Lower lobe of right lung (tissue), 2 donors: ENCODE data around the gene DHX40. TPM values are rescaled to one million over a fixed set of nuclear protein-coding genes. Genes with fewer than 3 reads are reported as not detected.
"Not testable (repeated sequence)": the region's sequence is repeated elsewhere in the genome, so short reads cannot be mapped to it uniquely, and the experiment has no call there.

Experiments used
- ATAC-seq, 2 donors: fragments of 200-7000 bp; cut with Tn5 transposase; one replicate each; pipeline ENCODE4 v1.9.1; 2020 to 2022; ENCODE audit warnings: mild to moderate bottlenecking in 2 of 2, moderate library complexity in 2 of 2
- DNase-seq: peaks from one replicate; pipeline ENCODE4 v3.0.0-alpha.2; 2020
- H3K27ac ChIP-seq: fragments of 200-600 bp; one replicate; pipeline ENCODE4 v1.8.0; 2022
- H3K27me3 ChIP-seq: fragments of 200-600 bp; one replicate; pipeline ENCODE4 v1.8.0; 2022; ENCODE audit warnings: low read depth
- H3K36me3 ChIP-seq: fragments of 200-600 bp; one replicate; pipeline ENCODE4 v1.8.0; 2022; ENCODE audit warnings: mild to moderate bottlenecking
- H3K4me1 ChIP-seq: fragments of 200-600 bp; one replicate; pipeline ENCODE4 v1.8.0; 2022
- H3K4me3 ChIP-seq: fragments of 200-600 bp; one replicate; pipeline ENCODE4 v1.8.0; 2022; ENCODE audit warnings: mild to moderate bottlenecking
- H3K9me3 ChIP-seq: fragments of 200-600 bp; one replicate; pipeline ENCODE4 v1.8.0; 2022
- CTCF ChIP-seq: fragments of 200-600 bp; IDR thresholded peaks from one replicate; pipeline ENCODE4 v1.8.0; 2022; ENCODE audit warnings: antibody characterized with exemption, mild to moderate bottlenecking
- intact Hi-C: fragments of 100-400 bp; cut with DNase I; formaldehyde crosslinking; loops from one replicate; pipeline ENCODE4 v1.11.0; 2022
- total RNA-seq: library from RNA; stranded (reverse); fragmentation: NEBNext Ultra II Directional; extraction: Animal tissue kit (Norgen Biotek cat#: 25700); gene quantifications from one replicate; pipeline ENCODE4 v1.2.1, GENCODE V29; 2021
- donor health status: DM: no; HTN: yes; CAD: no; lungs with severe emphysema.

DHX40 gene
- total RNA-seq, 1 donor from 2014 or later: 32.3 TPM

GRCh38 chr17:59649886-59650285 lies 84.5 kb downstream of the DHX40 start:
- Histone ChIP-seq H3K27me3 (no peaks in the 10 kb centered on the region), H3K4me1 (no peaks in the 10 kb centered on the region), H3K4me3 (no peak overlapping the region), H3K27ac (no peak overlapping the region), H3K36me3 (peaks cover 98% of the 10 kb centered on the region), H3K9me3 (no peaks in the 10 kb centered on the region)
- intact Hi-C loops: no loop called here
- ATAC-seq (no peak), DNase-seq (no peak)
- TF ChIP-seq CTCF: no peak

- Histone ChIP-seq H3K9me3 (no peaks in the 10 kb centered on the region), H3K4me3 (no peak overlapping the region), H3K36me3 (peaks cover 98% of the 10 kb centered on the region), H3K27me3 (no peaks in the 10 kb centered on the region), H3K4me1 (no peaks in the 10 kb centered on the region), H3K27ac (no peak overlapping the region)
- no peak for DNase-seq
- intact Hi-C loops: no loop called here
- TF ChIP-seq CTCF: no peak
- no peak for ATAC-seq
Observed at GRCh38 chr17:59650642-59651041, 85.2 kb downstream of the DHX40 start.

GRCh38 chr17:59651346-59651745 lies 85.9 kb downstream of the DHX40 start:
- no peaks in the 10 kb centered on the region for H3K27me3 ChIP-seq
- no peak overlapping the region for H3K27ac ChIP-seq
- H3K4me3 ChIP-seq: no peak overlapping the region
- intact Hi-C loops: no loop called here
- H3K36me3 ChIP-seq: peaks cover 98% of the 10 kb centered on the region
- no peaks in the 10 kb centered on the region for H3K9me3 ChIP-seq
- TF ChIP-seq CTCF: no peak
- H3K4me1 ChIP-seq: no peaks in the 10 kb centered on the region
- no peak for ATAC-seq
- no peak for DNase-seq

- TF ChIP-seq CTCF: no peak
- no peaks in the 10 kb centered on the region for H3K9me3 ChIP-seq
- no peak overlapping the region for H3K27ac ChIP-seq
- no peak overlapping the region for H3K4me3 ChIP-seq
- H3K4me1 ChIP-seq: no peaks in the 10 kb centered on the region
- DNase-seq (no peak), ATAC-seq (no peak)
- no peaks in the 10 kb centered on the region for H3K27me3 ChIP-seq
- intact Hi-C loops: no loop called here
- H3K36me3 ChIP-seq: peaks cover 98% of the 10 kb centered on the region
Observed at GRCh38 chr17:59652119-59652518, 86.7 kb downstream of the DHX40 start.

DNA sequence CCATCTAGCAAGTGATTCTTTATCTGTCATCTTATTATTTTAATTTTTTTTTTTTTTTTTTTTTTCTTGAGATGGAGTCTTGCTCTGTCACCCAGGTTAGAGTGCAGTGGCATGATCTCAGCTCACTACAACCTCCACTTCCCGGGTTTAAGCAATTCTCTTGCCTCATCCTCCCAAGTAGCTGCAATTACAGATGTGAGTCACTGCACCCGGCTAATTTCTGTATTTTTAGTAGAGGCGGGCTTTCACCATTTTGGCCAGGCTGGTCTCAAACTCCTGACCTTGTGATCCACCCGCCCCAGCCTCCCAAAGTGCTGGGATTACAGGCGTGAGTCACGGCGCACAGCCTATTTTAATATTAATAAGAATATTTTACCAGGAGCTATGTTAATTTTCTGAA lies 91.2 kb downstream of the DHX40 start:
- H3K9me3 ChIP-seq, H3K27me3 ChIP-seq, H3K27ac ChIP-seq, H3K4me3 ChIP-seq, H3K4me1 ChIP-seq, intact Hi-C loops: not testable (repeated sequence)
- ATAC-seq (peak; percentile 38 to 54), DNase-seq (peak; percentile 44)
- peaks cover 98% of the 10 kb centered on the region for H3K36me3 ChIP-seq

Other genes starting within 250 kb of the DHX40 start
- gene YPEL2, start 234.0 kb upstream of the DHX40 start, total RNA-seq: 22.9 TPM
- gene CLTC, start 54.3 kb downstream of the DHX40 start, total RNA-seq: 220 TPM
- gene PTRH2, start 141.8 kb downstream of the DHX40 start, total RNA-seq: 16.7 TPM
- 176 TPM for gene VMP1, start 142.0 kb downstream of the DHX40 start, total RNA-seq